Large intestine (tissue), 3 donors: ENCODE data around the gene MKLN1. TPM values are rescaled to one million over a fixed set of nuclear protein-coding genes. Genes with fewer than 3 reads are reported as not detected.
"Not testable (repeated sequence)": the region's sequence is repeated elsewhere in the genome, so short reads cannot be mapped to it uniquely, and the experiment has no call there.

Experiments
- DNase-seq, 2 donors: peaks; one replicate each; pipeline versions ENCODE4 v3.0.0 to v3.0.0-alpha.2; 2013
- H3K27ac ChIP-seq: one replicate; pipeline ENCODE4 v1.5.1; 2013; ENCODE audit warnings: low read length
- H3K27me3 ChIP-seq: 2 replicates; pipeline ENCODE4 v1.6.1; 2013; ENCODE audit warnings: low read length; ENCODE audit not compliant: control insufficient read depth, insufficient read depth
- H3K36me3 ChIP-seq: 2 replicates; pipeline ENCODE4 v1.6.1; 2013; ENCODE audit warnings: low read length; ENCODE audit not compliant: control insufficient read depth, insufficient read depth
- H3K4me1 ChIP-seq: one replicate; pipeline ENCODE4 v1.6.1; 2013; ENCODE audit warnings: low read length; ENCODE audit not compliant: control insufficient read depth, insufficient read depth
- H3K4me3 ChIP-seq: one replicate; pipeline ENCODE4 v1.5.1; 2013; ENCODE audit warnings: low read length
- H3K9me3 ChIP-seq: one replicate; pipeline ENCODE4 v1.6.1; 2013; ENCODE audit warnings: mild to moderate bottlenecking, low read depth, low read length, moderate library complexity; ENCODE audit not compliant: control insufficient read depth
- WGBS: methylation state at CpG from one replicate; pipeline ENCODE4 v1.1.5; 2013; ENCODE audit warnings: low lambda C conversion rate; ENCODE audit not compliant: insufficient coverage; 5-methylcytosine and 5-hydroxymethylcytosine counted together
- polyA plus RNA-seq: library from polyadenylated mRNA; unstranded; fragments of 120-200 nt; gene quantifications from one replicate; pipeline ENCODE4 v1.2.1, GENCODE V29; 2013

Gene MKLN1
- polyA plus RNA-seq, 1 donor, result 31.3 TPM

DNA sequence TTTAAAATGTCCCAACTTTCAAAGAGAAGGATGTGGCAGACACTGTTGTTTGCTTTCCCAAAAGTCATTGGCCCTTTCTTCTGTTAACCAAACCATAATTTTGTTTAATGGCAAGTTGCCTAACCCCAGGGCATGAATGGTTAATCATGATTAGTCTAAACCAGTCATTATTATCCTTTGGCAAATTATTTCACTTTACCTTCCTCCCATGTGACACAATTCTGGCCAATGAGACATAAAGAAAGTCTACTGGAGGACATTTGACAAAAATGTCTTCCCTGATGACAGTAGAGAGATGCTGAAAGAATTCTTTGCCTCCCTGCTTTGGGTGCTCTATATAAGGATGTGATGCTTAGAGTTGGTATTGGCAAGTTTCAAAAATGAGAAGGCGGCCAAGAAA, 126.8 kb downstream of the MKLN1 start:
- Histone ChIP-seq H3K27me3 (no peaks in the 10 kb centered on the region), H3K36me3 (peaks cover 10% of the 10 kb centered on the region), H3K4me3 (no peak overlapping the region), H3K9me3 (no peaks in the 10 kb centered on the region), H3K4me1 (no peaks in the 10 kb centered on the region), H3K27ac (no peak overlapping the region)
- no CpG with 5 or more reads among the region's 1 CpG for WGBS
- DNase-seq, result no peak

DNA sequence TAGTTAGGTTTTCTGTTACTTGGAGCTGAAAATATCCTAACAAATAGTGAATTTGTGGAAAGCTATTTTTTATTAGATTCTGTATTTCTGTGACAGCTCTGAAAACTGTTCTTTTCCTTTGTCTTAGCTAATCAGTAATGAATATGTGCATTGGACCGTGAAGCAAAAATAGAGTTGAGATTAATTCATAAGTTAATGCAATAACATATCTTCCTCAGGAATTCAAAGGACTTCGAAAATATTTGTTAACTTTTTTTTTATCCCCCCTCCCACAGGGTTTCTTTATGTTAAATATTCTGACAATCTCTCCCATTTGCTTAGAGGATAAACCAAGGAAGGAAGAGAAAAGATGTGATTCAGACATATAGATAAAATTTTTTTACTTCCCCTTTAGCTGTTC, 127.3 kb downstream of the MKLN1 start:
- H3K27ac ChIP-seq, result no peak overlapping the region
- WGBS, result 100% methylated on average over 1 of the region's 2 CpGs
- no peak for DNase-seq
- no peaks in the 10 kb centered on the region for H3K27me3 ChIP-seq
- H3K36me3 ChIP-seq, result peaks cover 7% of the 10 kb centered on the region
- H3K9me3 ChIP-seq, result no peaks in the 10 kb centered on the region
- H3K4me3 ChIP-seq, result no peak overlapping the region
- no peaks in the 10 kb centered on the region for H3K4me1 ChIP-seq

DNA sequence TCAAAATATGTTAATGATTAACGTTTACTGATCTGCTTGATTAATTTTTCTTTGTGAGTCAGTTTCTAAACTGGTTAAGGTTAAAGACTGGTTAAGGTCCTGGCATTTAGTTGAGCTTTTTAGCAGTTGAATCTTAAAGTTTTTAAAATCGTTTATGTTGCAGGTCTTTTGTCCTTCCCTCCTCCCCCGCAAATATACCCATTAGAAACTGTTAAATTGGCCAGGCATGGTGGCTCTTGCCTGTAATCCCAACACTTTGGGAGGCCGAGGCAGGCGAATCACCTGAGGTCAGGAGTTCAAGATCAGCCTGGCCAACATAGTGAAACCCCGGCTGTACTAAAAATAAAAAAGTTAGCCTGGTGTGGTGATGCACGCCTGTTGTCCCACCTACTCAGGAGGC, 127.9 kb downstream of the MKLN1 start:
- 100% methylated on average over 1 of the region's 7 CpGs for WGBS

DNA sequence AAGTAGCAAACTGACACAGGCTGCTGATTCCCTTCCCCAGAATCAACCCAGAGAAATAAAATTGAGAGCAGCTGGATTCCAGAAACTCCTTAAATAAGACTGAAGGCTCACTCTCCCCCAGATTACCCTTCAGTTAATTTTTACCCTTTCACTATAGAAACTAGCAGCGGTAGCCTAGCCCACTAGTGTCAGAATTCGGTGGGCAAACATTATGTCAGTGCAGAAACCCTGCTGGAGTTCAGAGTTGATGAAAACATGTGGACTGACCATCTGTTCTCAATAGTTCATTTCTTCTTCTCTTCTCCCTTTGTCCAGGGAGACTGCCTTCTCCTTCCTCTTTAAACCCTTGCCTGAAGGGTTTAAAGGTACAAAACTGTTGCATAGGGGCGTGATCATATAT, 128.7 kb downstream of the MKLN1 start:
- Histone ChIP-seq H3K27me3 (no peaks in the 10 kb centered on the region), H3K4me3 (no peak overlapping the region), H3K9me3 (no peaks in the 10 kb centered on the region), H3K36me3 (peaks cover 9% of the 10 kb centered on the region), H3K27ac (no peak overlapping the region), H3K4me1 (no peaks in the 10 kb centered on the region)
- no CpG with 5 or more reads among the region's 3 CpGs for WGBS
- no peak for DNase-seq

More for the DNA sequence above, 127.9 kb downstream of the MKLN1 start:
- H3K27ac ChIP-seq, result no peak overlapping the region
- H3K4me3 ChIP-seq, result no peak overlapping the region
- H3K4me1 ChIP-seq, result no peaks in the 10 kb centered on the region
- no peak for DNase-seq
- no peaks in the 10 kb centered on the region for H3K27me3 ChIP-seq
- H3K9me3 ChIP-seq, result no peaks in the 10 kb centered on the region
- peaks cover 8% of the 10 kb centered on the region for H3K36me3 ChIP-seq

DNA sequence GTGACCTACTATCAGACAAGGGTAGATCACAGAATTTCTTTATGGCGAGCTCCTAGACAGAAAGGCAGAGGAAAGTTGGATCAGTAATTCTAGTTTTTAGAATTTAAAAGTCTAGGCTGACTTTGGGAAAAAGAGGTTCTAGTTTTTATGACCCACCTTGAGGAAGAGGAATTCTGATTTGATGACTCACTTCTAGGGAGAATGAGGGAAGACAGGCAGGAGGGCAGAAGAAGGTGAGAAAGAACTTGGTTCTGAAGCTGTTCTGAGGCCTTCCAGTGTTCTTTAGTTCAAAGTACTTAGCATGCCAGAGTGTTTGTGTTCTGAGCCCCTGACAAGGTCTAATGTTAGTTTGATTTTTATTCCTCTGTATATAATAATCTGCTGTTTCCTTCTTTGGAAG, 131.6 kb downstream of the MKLN1 start:
- WGBS, result no CpG with 5 or more reads among the region's 1 CpG
- H3K4me1 ChIP-seq, result no peaks in the 10 kb centered on the region

DNA sequence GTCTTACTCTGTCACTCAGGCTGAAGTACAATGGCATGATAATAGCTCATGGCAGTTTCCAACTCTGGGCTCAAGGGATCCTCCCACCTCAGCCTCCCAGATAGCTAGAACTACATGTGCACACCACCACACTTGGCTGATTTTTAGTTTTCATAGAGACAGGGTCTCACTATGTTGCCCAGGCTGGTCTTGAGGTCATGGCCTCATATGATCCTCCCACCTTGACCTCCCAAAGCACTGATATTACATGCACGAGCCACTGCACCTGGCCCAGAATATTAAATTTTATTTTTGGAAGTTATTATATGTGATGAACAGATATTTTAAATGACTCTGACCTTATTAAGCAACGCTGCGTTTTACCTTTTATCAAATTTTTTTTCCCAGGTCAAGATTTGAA, 134.4 kb downstream of the MKLN1 start:
- 100% methylated on average over 2 of the region's 3 CpGs for WGBS
- Histone ChIP-seq H3K4me3 (no peak overlapping the region), H3K27me3 (no peaks in the 10 kb centered on the region), H3K9me3 (no peaks in the 10 kb centered on the region), H3K4me1 (no peaks in the 10 kb centered on the region), H3K36me3 (peaks cover 23% of the 10 kb centered on the region), H3K27ac (no peak overlapping the region)
- no peak for DNase-seq

More for the DNA sequence above, 131.6 kb downstream of the MKLN1 start:
- H3K36me3 ChIP-seq, result peaks cover 21% of the 10 kb centered on the region
- no peak overlapping the region for H3K4me3 ChIP-seq
- no peaks in the 10 kb centered on the region for H3K9me3 ChIP-seq
- peak in 1 of 2 donors; percentile 9 for DNase-seq
- H3K27ac ChIP-seq, result no peak overlapping the region
- H3K27me3 ChIP-seq, result no peaks in the 10 kb centered on the region

DNA sequence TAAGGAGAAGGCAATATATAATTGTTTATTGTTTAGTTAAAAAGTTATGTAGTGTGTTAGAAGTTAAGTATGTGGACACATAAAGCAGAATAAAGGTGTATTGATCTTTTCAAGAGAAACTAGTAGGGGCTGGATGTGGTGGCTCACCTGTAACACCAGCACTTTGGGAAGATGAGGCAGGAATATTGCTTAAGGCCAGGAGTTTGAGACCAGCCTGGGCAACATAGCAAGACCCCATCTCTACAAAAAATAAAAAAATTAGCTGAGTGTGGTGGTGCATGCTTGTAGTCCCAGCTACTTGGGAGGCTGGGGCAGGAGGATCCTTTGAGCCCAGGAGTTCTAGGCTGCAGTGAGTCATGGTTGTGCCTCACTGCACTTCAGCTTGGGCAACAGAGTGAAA, 135.0 kb downstream of the MKLN1 start:
- not testable (repeated sequence) for H3K4me1 ChIP-seq, H3K27me3 ChIP-seq, H3K4me3 ChIP-seq, H3K27ac ChIP-seq, DNase-seq, H3K9me3 ChIP-seq
- peaks cover 29% of the 10 kb centered on the region for H3K36me3 ChIP-seq

DNA sequence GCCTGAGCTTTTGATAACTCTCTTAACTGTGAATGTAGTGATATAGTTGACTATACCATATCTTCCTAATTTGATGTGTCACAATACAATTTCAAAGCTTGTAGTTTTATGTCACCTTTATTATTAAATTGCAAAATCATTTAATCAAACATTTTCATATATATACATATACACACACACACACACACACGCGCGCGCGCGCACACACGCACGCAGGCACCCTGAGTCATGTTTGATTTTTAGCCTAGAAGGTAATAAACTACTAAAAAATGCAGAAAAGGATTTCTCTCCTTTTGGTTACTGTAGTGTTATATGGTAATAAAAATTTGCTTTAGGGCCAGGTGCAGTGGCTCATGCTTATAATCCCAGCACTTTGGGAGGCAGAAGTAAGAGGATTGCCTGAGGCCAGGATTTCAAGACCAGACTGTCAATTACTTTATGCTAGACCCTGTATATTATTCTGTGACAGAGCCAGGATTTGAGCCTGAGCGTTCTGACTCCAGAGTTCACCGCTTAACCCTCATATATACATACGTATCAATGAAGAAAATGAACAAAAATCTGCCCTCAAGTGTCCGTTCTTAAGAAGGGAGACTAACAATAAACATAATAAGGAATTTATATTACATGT, 139.2 kb downstream of the MKLN1 start:
- no peaks in the 10 kb centered on the region for H3K27me3 ChIP-seq
- H3K4me1 ChIP-seq, result no peaks in the 10 kb centered on the region
- WGBS, result 92% methylated on average over 4 of the region's 12 CpGs
- peaks cover 49% of the 10 kb centered on the region for H3K36me3 ChIP-seq
- no peak overlapping the region for H3K4me3 ChIP-seq
- H3K27ac ChIP-seq, result no peak overlapping the region
- H3K9me3 ChIP-seq, result no peaks in the 10 kb centered on the region
- no peak for DNase-seq

DNA sequence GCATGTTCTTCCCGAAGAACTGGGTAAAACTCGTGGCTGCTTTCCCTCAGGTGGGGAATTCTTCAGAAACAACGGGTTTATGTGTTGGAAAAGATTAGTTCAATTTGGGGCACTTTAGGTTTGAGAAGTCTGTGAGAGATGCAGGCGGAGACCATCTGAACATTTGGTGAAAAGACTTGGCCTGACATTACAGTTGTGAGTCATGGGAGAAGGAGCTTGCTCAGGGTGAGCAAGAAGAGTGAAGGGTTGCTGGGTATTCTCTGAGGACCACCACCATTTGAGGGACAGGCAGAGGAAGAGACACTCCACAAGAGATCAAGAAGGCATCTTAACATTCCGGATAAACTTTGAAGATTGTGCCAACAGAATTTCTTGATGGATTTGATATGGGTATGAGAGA, 140.1 kb downstream of the MKLN1 start:
- no peak for DNase-seq
- 86% methylated on average over 1 of the region's 5 CpGs for whole genome bisulfite sequencing
- Histone ChIP-seq H3K4me3 (no peak overlapping the region), H3K4me1 (no peaks in the 10 kb centered on the region), H3K36me3 (peaks cover 49% of the 10 kb centered on the region), H3K9me3 (no peaks in the 10 kb centered on the region), H3K27me3 (no peaks in the 10 kb centered on the region), H3K27ac (no peak overlapping the region)

DNA sequence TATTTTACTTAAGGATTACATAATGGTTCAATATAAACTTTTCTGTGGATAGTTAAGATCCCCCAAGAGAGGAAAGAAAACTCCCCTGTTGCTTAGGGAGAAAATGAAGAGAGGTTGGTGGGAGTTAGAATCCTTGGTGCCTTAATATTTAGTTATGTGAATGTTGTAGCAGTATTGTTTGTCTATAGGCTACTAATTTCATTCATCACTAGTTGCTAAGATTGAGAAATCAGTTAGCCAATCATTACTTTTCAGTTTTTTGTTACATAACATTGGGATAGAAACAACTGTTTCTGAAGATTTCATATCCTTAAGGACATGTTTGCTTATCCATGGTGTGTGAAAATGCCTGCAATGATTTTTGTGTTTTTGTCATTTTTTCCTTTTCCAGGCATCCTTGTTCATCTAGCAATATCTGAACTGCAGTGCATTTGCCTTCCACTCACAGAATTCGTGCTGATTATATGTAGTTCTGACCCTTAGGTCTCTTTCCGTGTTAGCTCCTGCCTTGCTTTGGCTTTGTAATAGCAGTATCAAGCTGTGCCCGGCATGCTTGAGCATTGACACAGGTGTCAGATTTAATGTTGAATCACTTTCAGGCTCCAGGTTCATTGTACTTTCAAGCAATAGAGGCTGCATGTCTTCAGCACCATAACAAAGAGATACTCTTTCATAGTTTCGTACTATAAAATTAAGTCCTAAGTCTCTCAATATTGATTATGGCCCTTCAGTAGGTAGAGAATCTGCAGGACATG, 143.8 kb downstream of the MKLN1 start:
- WGBS, result no CpG with 5 or more reads among the region's 4 CpGs
- H3K36me3 ChIP-seq, result peaks cover 55% of the 10 kb centered on the region
- H3K9me3 ChIP-seq, result no peaks in the 10 kb centered on the region

DNA sequence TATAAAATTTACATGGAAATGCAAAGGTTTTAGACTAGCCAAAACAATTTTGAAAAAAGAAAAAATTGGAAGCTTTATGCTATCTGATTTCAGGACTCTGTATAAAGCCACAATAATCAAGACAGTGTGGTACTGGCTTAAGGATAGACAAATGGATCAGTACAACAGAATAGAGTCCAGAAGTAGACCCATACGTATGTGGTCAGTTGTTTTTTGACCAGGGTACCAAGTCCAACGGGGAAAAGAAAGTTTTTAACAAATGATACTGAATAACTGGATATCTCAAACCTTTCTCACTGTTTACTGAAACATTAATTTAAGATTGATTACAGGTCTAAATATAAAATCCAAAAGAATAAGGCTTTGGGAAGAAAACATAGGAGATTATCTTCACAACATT, 149.1 kb downstream of the MKLN1 start:
- Histone ChIP-seq H3K4me1 (no peaks in the 10 kb centered on the region), H3K27ac (no peak overlapping the region), H3K27me3 (no peaks in the 10 kb centered on the region), H3K9me3 (no peaks in the 10 kb centered on the region), H3K4me3 (no peak overlapping the region), H3K36me3 (peaks cover 28% of the 10 kb centered on the region)
- WGBS, result 67% methylated on average over 1 of the region's 2 CpGs
- DNase-seq, result no peak

More for the DNA sequence above, 143.8 kb downstream of the MKLN1 start:
- Histone ChIP-seq H3K4me3 (no peak overlapping the region), H3K27ac (no peak overlapping the region), H3K4me1 (no peaks in the 10 kb centered on the region), H3K27me3 (no peaks in the 10 kb centered on the region)
- no peak for DNase-seq
